Transverse colon (tissue), 4 donors: ENCODE results near the gene MFSD12. TPM values are rescaled to one million over a fixed set of nuclear protein-coding genes. Genes with fewer than 3 reads are reported as not detected.

Experiments used
- DNase-seq: peaks from one replicate; pipeline ENCODE4 v3.0.0-alpha.2; 2019
- H3K27ac ChIP-seq, 4 donors: fragments of 200-600 bp; sonication (generic); 2 replicates each; pipeline ENCODE4 v1.5.1; 2016 to 2018; ENCODE audit warnings: inconsistent platforms in 4 of 4
- H3K27me3 ChIP-seq: fragments of 200-600 bp; sonication (generic); 2 replicates; pipeline ENCODE4 v1.5.1; 2017; ENCODE audit warnings: inconsistent platforms
- H3K36me3 ChIP-seq, 4 donors: fragments of 200-600 bp; sonication (generic); 2 replicates each; pipeline ENCODE4 v1.5.1; 2017 to 2019; ENCODE audit warnings: inconsistent platforms in 4 of 4
- H3K4me1 ChIP-seq, 4 donors: fragments of 200-600 bp; sonication (generic); 2 replicates each; pipeline ENCODE4 v1.5.1; 2017 to 2020; ENCODE audit warnings: inconsistent platforms in 4 of 4
- H3K4me3 ChIP-seq, 4 donors: fragments of 200-600 bp; sonication (generic); 1 replicate in 1 of 4; 2 replicates in 3 of 4; pipeline versions ENCODE4 v1.5.1 to v1.6.1; 2017 to 2019; ENCODE audit warnings: inconsistent platforms in 4 of 4
- H3K9me3 ChIP-seq, 2 donors: fragments of 200-600 bp; sonication (generic); 2 replicates each; pipeline ENCODE4 v1.5.1; 2017 to 2019; ENCODE audit warnings: inconsistent platforms in 2 of 2
- CTCF ChIP-seq, 5 experiments: fragments of 200-600 bp in 3 of 5; fragments of 450-650 bp in 2 of 5; sonication (generic) in 3 of 5; IDR thresholded peaks; 1 replicate in 2 of 5; 2 replicates in 3 of 5; pipeline ENCODE4 v1.5.1; 2016 to 2017; ENCODE audit warnings: antibody characterized with exemption in 5 of 5, inconsistent platforms in 3 of 5, mild to moderate bottlenecking in 2 of 5, moderate library complexity in 1 of 5
- EP300 ChIP-seq: sonication (generic); formaldehyde crosslinking; IDR thresholded peaks from one replicate; pipeline ENCODE4 v1.6.1; 2017; ENCODE audit warnings: antibody characterized with exemption, low read depth
- POLR2A ChIP-seq: fragments of 450-650 bp; IDR thresholded peaks from one replicate; pipeline ENCODE4 v1.6.1; 2016; ENCODE audit warnings: antibody characterized with exemption, mild to moderate bottlenecking, moderate library complexity
- POLR2AphosphoS5 ChIP-seq, 3 donors: sonication (generic); formaldehyde crosslinking; IDR thresholded peaks; one replicate each; pipeline ENCODE4 v1.6.1; 2016; ENCODE audit warnings: antibody characterized with exemption in 3 of 3
- WGBS, 2 donors: methylation state at CpG; one replicate each; pipeline ENCODE4 v1.1.5; 2018; ENCODE audit warnings: low coverage in 1 of 2; 5-methylcytosine and 5-hydroxymethylcytosine counted together
- in situ Hi-C, 4 donors: fragments of 200-750 bp; cut with MboI; loops; one replicate each; pipeline versions ENCODE4 v1.15.0 to v1.15.1; 2017; ENCODE audit warnings: low sequenced_read_pairs in 3 of 4, low pct_ligation_motif_present in 1 of 4, low pct_unique_long_range_greater_than_20kb in 1 of 4
- intact Hi-C: fragments of 100-400 bp; cut with DNase I; formaldehyde crosslinking; loops from one replicate; pipeline ENCODE4 v1.15.1; 2023; ENCODE audit warnings: low total_unique reads
- total RNA-seq, 4 donors: library from RNA; depleted of rRNA; stranded (reverse); fragments of >200 nt; gene quantifications; one replicate each; pipeline ENCODE4 v1.1.0, GENCODE V29; 2016

Gene MFSD12
- total RNA-seq, 4 donors from 2014 or later, result 35.2 to 214 (median 49.2) TPM

GRCh38 chr19:3518255-3518654 is 39.1 kb downstream of the MFSD12 start:
- 88% methylated on average over 10 of the region's 10 CpGs; no CpG with 5 or more reads in 1 of the 2 donors for whole genome bisulfite sequencing, 2 donors
- in situ Hi-C loops, result no loop called here

GRCh38 chr19:3517638-3518037 is 39.7 kb downstream of the MFSD12 start:
- 89 to 90% methylated on average over 1 to 2 of the region's 2 CpGs for WGBS, 2 donors
- H3K36me3 ChIP-seq, result no peaks in the 10 kb centered on the region

More at GRCh38 chr19:3518255-3518654, 39.1 kb downstream of the MFSD12 start:
- Histone ChIP-seq H3K4me3 (no peak overlapping the region), H3K36me3 (peaks cover 0 to 2% (median 0%) of the 10 kb centered on the region in 4 donors), H3K27me3 (no peaks in the 10 kb centered on the region), H3K27ac (no peak overlapping the region), H3K4me1 (peaks cover 0 to 23% (median 6%) of the 10 kb centered on the region in 4 donors), H3K9me3 (no peaks in the 10 kb centered on the region)
- intact Hi-C loops, result no loop called here
- TF ChIP-seq EP300, result no peak
- no peak for TF ChIP-seq CTCF (IDR thresholded peaks at IDR 0.05)
- DNase-seq, result no peak

GRCh38 chr19:3516675-3517207 is 40.6 kb downstream of the MFSD12 start:
- Histone ChIP-seq H3K4me3 (no peak overlapping the region), H3K27me3 (no peaks in the 10 kb centered on the region), H3K36me3 (no peaks in the 10 kb centered on the region), H3K4me1 (peaks cover 0 to 23% (median 6%) of the 10 kb centered on the region in 4 donors), H3K9me3 (no peaks in the 10 kb centered on the region), H3K27ac (no peak overlapping the region)
- DNase-seq, result peak; percentile 58
- in situ Hi-C loops (no loop called here), intact Hi-C loops (no loop called here)
- WGBS, 2 donors, result 33 to 45% methylated on average over 4 to 15 of the region's 15 CpGs
- TF ChIP-seq POLR2AphosphoS5 (IDR thresholded peaks at IDR 0.05) (no peak), CTCF (IDR thresholded peaks at IDR 0.05) (no peak), POLR2A (no peak), EP300 (no peak)

More at GRCh38 chr19:3517638-3518037, 39.7 kb downstream of the MFSD12 start:
- TF ChIP-seq POLR2AphosphoS5 (IDR thresholded peaks at IDR 0.05) (no peak), POLR2A (no peak), EP300 (no peak), CTCF (IDR thresholded peaks at IDR 0.05) (no peak)
- intact Hi-C loops, result no loop called here
- Histone ChIP-seq H3K4me1 (peaks cover 0 to 23% (median 6%) of the 10 kb centered on the region in 4 donors), H3K9me3 (no peaks in the 10 kb centered on the region), H3K27me3 (no peaks in the 10 kb centered on the region), H3K4me3 (no peak overlapping the region), H3K27ac (no peak overlapping the region)
- no peak for DNase-seq
- in situ Hi-C loops, result no loop called here

- peaks cover 0 to 23% (median 7%) of the 10 kb centered on the region in 4 donors for H3K4me1 ChIP-seq
- TF ChIP-seq POLR2AphosphoS5 (IDR thresholded peaks at IDR 0.05), result no peak
- no peak for TF ChIP-seq EP300
- TF ChIP-seq CTCF (IDR thresholded peaks at IDR 0.05), result no peak
- TF ChIP-seq POLR2A, result no peak
- intact Hi-C loops (no loop called here), in situ Hi-C loops (no loop called here)
- no peak overlapping the region for H3K4me3 ChIP-seq
- no peaks in the 10 kb centered on the region for H3K9me3 ChIP-seq
- H3K36me3 ChIP-seq, result no peaks in the 10 kb centered on the region
- no peak overlapping the region for H3K27ac ChIP-seq
- no peak for DNase-seq
- H3K27me3 ChIP-seq, result no peaks in the 10 kb centered on the region
- 73% methylated on average over 15 of the region's 15 CpGs; no CpG with 5 or more reads in 1 of the 2 donors for WGBS, 2 donors
Measured at GRCh38 chr19:3515891-3516422, 41.4 kb downstream of the MFSD12 start.
